ENCODE data around the gene LHX3. TPM values are rescaled to one million over a fixed set of nuclear protein-coding genes. Genes with fewer than 3 reads are reported as not detected.
A peak's percentile ranks its signal among the peaks of the same experiment; 100 is the strongest.

The LHX3 gene
- total and polyA plus RNA-seq, 11 donors = not detected

- Histone ChIP-seq H3K4me1 (no peaks in the 10 kb centered on the region), H3K4me3 (no peak overlapping the region), H3K36me3 (no peaks in the 10 kb centered on the region), H3K9me3 (no peaks in the 10 kb centered on the region), H3K27ac (no peak overlapping the region), H3K27me3 (peaks cover 0 to 22% (median 0%) of the 10 kb centered on the region in 9 donors)
- intact Hi-C loops (cut with DNase I) = no loop called here
- TF ChIP-seq POLR2A (IDR thresholded peaks at IDR 0.05) (no peak), CTCF (IDR thresholded peaks at IDR 0.05) (no peak)
- peak in 2 of 5 donors; percentile 11 to 15 for DNase-seq
- no peak for ATAC-seq
- WGBS, 4 donors = 70 to 84% (median 75%) methylated on average over 33 to 42 of the region's 42 CpGs
These were observed 48.5 kb downstream of the LHX3 start for GRCh38 chr9:136156209-136157120.

- ATAC-seq (no peak), DNase-seq (peak in 1 of 5 donors; percentile 5)
- H3K27ac ChIP-seq = no peak overlapping the region
- H3K9me3 ChIP-seq = no peaks in the 10 kb centered on the region
- peaks cover 0 to 22% (median 0%) of the 10 kb centered on the region in 9 donors for H3K27me3 ChIP-seq
- intact Hi-C loops (cut with DNase I) = no loop called here
- H3K36me3 ChIP-seq = no peaks in the 10 kb centered on the region
- 84 to 92% (median 90%) methylated on average over 17 of the region's 17 CpGs for WGBS, 4 donors
- no peak overlapping the region for H3K4me3 ChIP-seq
- TF ChIP-seq CTCF (IDR thresholded peaks at IDR 0.05) (no peak), POLR2A (IDR thresholded peaks at IDR 0.05) (no peak)
- H3K4me1 ChIP-seq = no peaks in the 10 kb centered on the region
These were observed 49.4 kb downstream of the LHX3 start for GRCh38 chr9:136155576-136155975.

- ATAC-seq = no peak
- WGBS, 4 donors = 88 to 95% (median 92%) methylated on average over 14 of the region's 14 CpGs
- intact Hi-C loops (cut with DNase I) = no loop called here
- H3K4me1 ChIP-seq = no peaks in the 10 kb centered on the region
- DNase-seq = peak in 1 of 5 donors; percentile 8
- H3K36me3 ChIP-seq = no peaks in the 10 kb centered on the region
- H3K4me3 ChIP-seq = no peak overlapping the region
- H3K27me3 ChIP-seq = peaks cover 0 to 22% (median 0%) of the 10 kb centered on the region in 9 donors
- H3K9me3 ChIP-seq = no peaks in the 10 kb centered on the region
- TF ChIP-seq POLR2A (IDR thresholded peaks at IDR 0.05) (no peak), CTCF (IDR thresholded peaks at IDR 0.05) (no peak)
- H3K27ac ChIP-seq = no peak overlapping the region
These were observed 50.0 kb downstream of the LHX3 start for GRCh38 chr9:136154943-136155342.

- no peak for TF ChIP-seq CTCF (IDR thresholded peaks at IDR 0.05)
- TF ChIP-seq POLR2A (IDR thresholded peaks at IDR 0.05) = no peak
- H3K27me3 ChIP-seq = peaks cover 0 to 26% (median 0%) of the 10 kb centered on the region in 9 donors
- H3K36me3 ChIP-seq = no peaks in the 10 kb centered on the region
- intact Hi-C loops (cut with DNase I) = no loop called here
- peak in 3 of 5 donors; percentile 10 to 13 (median 12) for DNase-seq
- no peaks in the 10 kb centered on the region for H3K4me1 ChIP-seq
- no peak overlapping the region for H3K4me3 ChIP-seq
- no peaks in the 10 kb centered on the region for H3K9me3 ChIP-seq
- ATAC-seq = no peak
- no peak overlapping the region for H3K27ac ChIP-seq
- 70 to 76% (median 76%) methylated on average over 18 to 24 of the region's 24 CpGs for WGBS, 4 donors
These were observed 51.4 kb downstream of the LHX3 start for GRCh38 chr9:136153381-136154065.
